Suprapubic skin (tissue), 4 donors: Measurements from ENCODE around the gene MYO5B. TPM values are rescaled to one million over a fixed set of nuclear protein-coding genes. Genes with fewer than 3 reads are reported as not detected.

Experiments
- DNase-seq, 2 donors: peaks; one replicate each; pipeline ENCODE4 v3.0.0-alpha.2; 2019; ENCODE audit warnings: low spot score in 2 of 2
- H3K27ac ChIP-seq: fragments of 200-600 bp; sonication (generic); one replicate; pipeline ENCODE4 v1.5.1; 2019
- H3K27me3 ChIP-seq: fragments of 200-600 bp; sonication (generic); one replicate; pipeline ENCODE4 v1.5.1; 2019
- H3K36me3 ChIP-seq: fragments of 200-600 bp; sonication (generic); one replicate; pipeline ENCODE4 v1.5.1; 2019
- H3K4me1 ChIP-seq: fragments of 200-600 bp; sonication (generic); one replicate; pipeline ENCODE4 v1.5.1; 2019
- H3K4me3 ChIP-seq: fragments of 200-600 bp; sonication (generic); one replicate; pipeline ENCODE4 v1.5.1; 2019; ENCODE audit warnings: mild to moderate bottlenecking
- H3K9me3 ChIP-seq: fragments of 200-600 bp; sonication (generic); one replicate; pipeline ENCODE4 v1.5.1; 2019
- EP300 ChIP-seq: sonication (generic); formaldehyde crosslinking; IDR thresholded peaks from one replicate; pipeline ENCODE4 v1.6.1; 2017; ENCODE audit warnings: antibody characterized with exemption
- POLR2A ChIP-seq, 2 donors: fragments of 450-650 bp; IDR thresholded peaks; one replicate each; pipeline ENCODE4 v1.6.1; 2017; ENCODE audit warnings: antibody characterized with exemption in 2 of 2, mild to moderate bottlenecking in 2 of 2, moderate library complexity in 2 of 2
- POLR2AphosphoS5 ChIP-seq, 3 donors: sonication (generic); formaldehyde crosslinking; IDR thresholded peaks; one replicate each; pipeline ENCODE4 v1.6.1; 2017; ENCODE audit warnings: antibody characterized with exemption in 3 of 3
- WGBS: methylation state at CpG from one replicate; pipeline ENCODE4 v1.1.5; 2018; 5-methylcytosine and 5-hydroxymethylcytosine counted together
- total RNA-seq, 4 donors: library from RNA; depleted of rRNA; stranded (reverse); fragments of >200 nt; gene quantifications; one replicate each; pipeline ENCODE4 v1.1.0, GENCODE V29; 2016
- TF ChIP-seq, protein P1 (sequence below), 2 donors: fragments of 200-600 bp in 1 of 2; fragments of 450-650 bp in 1 of 2; sonication (generic) in 1 of 2; IDR thresholded peaks; one replicate each; pipeline ENCODE4 v1.5.1; 2016 to 2019; ENCODE audit warnings: antibody characterized with exemption in 2 of 2, mild to moderate bottlenecking in 1 of 2, moderate library complexity in 1 of 2

The MYO5B gene
- total RNA-seq, 4 donors from 2014 or later = 30.3 to 44.4 (median 40.7) TPM

- no peak for DNase-seq
- TF ChIP-seq, protein P1, sequence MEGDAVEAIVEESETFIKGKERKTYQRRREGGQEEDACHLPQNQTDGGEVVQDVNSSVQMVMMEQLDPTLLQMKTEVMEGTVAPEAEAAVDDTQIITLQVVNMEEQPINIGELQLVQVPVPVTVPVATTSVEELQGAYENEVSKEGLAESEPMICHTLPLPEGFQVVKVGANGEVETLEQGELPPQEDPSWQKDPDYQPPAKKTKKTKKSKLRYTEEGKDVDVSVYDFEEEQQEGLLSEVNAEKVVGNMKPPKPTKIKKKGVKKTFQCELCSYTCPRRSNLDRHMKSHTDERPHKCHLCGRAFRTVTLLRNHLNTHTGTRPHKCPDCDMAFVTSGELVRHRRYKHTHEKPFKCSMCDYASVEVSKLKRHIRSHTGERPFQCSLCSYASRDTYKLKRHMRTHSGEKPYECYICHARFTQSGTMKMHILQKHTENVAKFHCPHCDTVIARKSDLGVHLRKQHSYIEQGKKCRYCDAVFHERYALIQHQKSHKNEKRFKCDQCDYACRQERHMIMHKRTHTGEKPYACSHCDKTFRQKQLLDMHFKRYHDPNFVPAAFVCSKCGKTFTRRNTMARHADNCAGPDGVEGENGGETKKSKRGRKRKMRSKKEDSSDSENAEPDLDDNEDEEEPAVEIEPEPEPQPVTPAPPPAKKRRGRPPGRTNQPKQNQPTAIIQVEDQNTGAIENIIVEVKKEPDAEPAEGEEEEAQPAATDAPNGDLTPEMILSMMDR (IDR thresholded peaks at IDR 0.05) = no peak
- TF ChIP-seq POLR2A (IDR thresholded peaks at IDR 0.05) (no peak), POLR2AphosphoS5 (IDR thresholded peaks at IDR 0.05) (no peak), EP300 (no peak)
- no peaks in the 10 kb centered on the region for H3K36me3 ChIP-seq
- H3K9me3 ChIP-seq = no peaks in the 10 kb centered on the region
- H3K4me3 ChIP-seq = no peak overlapping the region
- no peak overlapping the region for H3K27ac ChIP-seq
- peaks cover 3% of the 10 kb centered on the region for H3K4me1 ChIP-seq
- H3K27me3 ChIP-seq = peaks cover 5% of the 10 kb centered on the region
- 77% methylated on average over 5 of the region's 5 CpGs for WGBS
Measured at GRCh38 chr18:49846361-49846662, 348.6 kb downstream of the MYO5B start.

GRCh38 chr18:49845629-49846360 lies 349.2 kb downstream of the MYO5B start:
- no peak for DNase-seq
- Histone ChIP-seq H3K4me3 (no peak overlapping the region), H3K36me3 (no peaks in the 10 kb centered on the region), H3K9me3 (no peaks in the 10 kb centered on the region), H3K27me3 (peaks cover 5% of the 10 kb centered on the region), H3K4me1 (peaks cover 3% of the 10 kb centered on the region), H3K27ac (no peak overlapping the region)
- TF ChIP-seq EP300 (no peak), POLR2A (IDR thresholded peaks at IDR 0.05) (no peak), POLR2AphosphoS5 (IDR thresholded peaks at IDR 0.05) (no peak)
- TF ChIP-seq, protein P1 (IDR thresholded peaks at IDR 0.05) = no peak
- 67% methylated on average over 2 of the region's 6 CpGs for WGBS

DNA sequence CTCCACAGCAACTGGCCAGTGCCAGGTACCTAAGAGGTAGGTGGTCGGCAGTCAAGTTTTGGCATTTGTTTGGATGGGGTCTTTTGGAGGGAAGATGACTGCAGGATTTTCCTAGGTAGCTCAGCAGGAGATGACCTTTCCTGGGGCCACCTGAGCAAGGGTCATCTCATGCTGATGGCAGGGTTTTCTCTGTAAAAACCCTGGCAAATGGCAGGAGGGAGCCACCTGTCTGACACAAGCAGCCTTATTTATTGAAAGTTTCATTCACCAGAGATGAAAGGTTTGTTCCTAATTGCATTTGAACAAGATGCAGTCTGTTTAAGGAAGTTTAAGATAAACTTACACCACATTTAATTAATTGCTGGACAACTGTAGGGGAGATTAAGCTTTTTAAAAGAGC lies 350.0 kb downstream of the MYO5B start:
- Histone ChIP-seq H3K9me3 (no peaks in the 10 kb centered on the region), H3K27me3 (peaks cover 4% of the 10 kb centered on the region), H3K27ac (no peak overlapping the region), H3K36me3 (no peaks in the 10 kb centered on the region), H3K4me3 (no peak overlapping the region), H3K4me1 (peaks cover 3% of the 10 kb centered on the region)
- DNase-seq = no peak
- TF ChIP-seq POLR2AphosphoS5 (IDR thresholded peaks at IDR 0.05) (no peak), EP300 (no peak), POLR2A (IDR thresholded peaks at IDR 0.05) (no peak)
- TF ChIP-seq, protein P1 (IDR thresholded peaks at IDR 0.05) = no peak
- WGBS = 93% methylated on average over 1 of the region's 1 CpG

GRCh38 chr18:49843778-49844625 lies 350.9 kb downstream of the MYO5B start:
- H3K4me1 ChIP-seq = peaks cover 3% of the 10 kb centered on the region
- H3K4me3 ChIP-seq = no peak overlapping the region
- no peak for DNase-seq
- H3K9me3 ChIP-seq = no peaks in the 10 kb centered on the region
- peaks cover 3% of the 10 kb centered on the region for H3K27me3 ChIP-seq
- no peaks in the 10 kb centered on the region for H3K36me3 ChIP-seq
- 76% methylated on average over 6 of the region's 6 CpGs for WGBS
- TF ChIP-seq, protein P1 (IDR thresholded peaks at IDR 0.05) = no peak
- no peak for TF ChIP-seq EP300
- no peak for TF ChIP-seq POLR2A (IDR thresholded peaks at IDR 0.05)
- TF ChIP-seq POLR2AphosphoS5 (IDR thresholded peaks at IDR 0.05) = no peak
- no peak overlapping the region for H3K27ac ChIP-seq

GRCh38 chr18:49843131-49843530 lies 351.8 kb downstream of the MYO5B start:
- Histone ChIP-seq H3K4me3 (no peak overlapping the region), H3K27me3 (no peaks in the 10 kb centered on the region), H3K27ac (no peak overlapping the region), H3K4me1 (peaks cover 3% of the 10 kb centered on the region), H3K9me3 (no peaks in the 10 kb centered on the region), H3K36me3 (no peaks in the 10 kb centered on the region)
- TF ChIP-seq POLR2AphosphoS5 (IDR thresholded peaks at IDR 0.05) (no peak), EP300 (no peak), POLR2A (IDR thresholded peaks at IDR 0.05) (no peak)
- TF ChIP-seq, protein P1 (IDR thresholded peaks at IDR 0.05) = no peak
- no peak for DNase-seq
- 95% methylated on average over 10 of the region's 10 CpGs for WGBS
